ENCODE results near the gene IRX4.

Gene IRX4

GRCh38 chr5:1890296-1890695 is 7.6 kb upstream of the IRX4 start:
- no peak for DNase-seq

GRCh38 chr5:1889321-1890065 is 6.8 kb upstream of the IRX4 start:
- no peak for DNase-seq

- DNase-seq: no peak
Measured at GRCh38 chr5:1888541-1889251, 6.0 kb upstream of the IRX4 start.

GRCh38 chr5:1887588-1888360 is 5.0 kb upstream of the IRX4 start:
- no peak for DNase-seq

- no peak for DNase-seq
Measured at GRCh38 chr5:1886846-1887587, 4.3 kb upstream of the IRX4 start.

GRCh38 chr5:1885868-1886845 is 3.4 kb upstream of the IRX4 start:
- DNase-seq: no peak

- no peak for DNase-seq
Measured at GRCh38 chr5:1885404-1885755, 2.7 kb upstream of the IRX4 start.

- DNase-seq: no peak
Measured at GRCh38 chr5:1884678-1885403, 2.1 kb upstream of the IRX4 start.

- no peak for DNase-seq
Measured at GRCh38 chr5:1883925-1884677, 1.4 kb upstream of the IRX4 start.

- DNase-seq: no peak
Measured at GRCh38 chr5:1883120-1883924, 597 bp upstream of the IRX4 start.

GRCh38 chr5:1881731-1882336 is 891 bp downstream of the IRX4 start:
- DNase-seq: no peak

- DNase-seq: no peak
Measured at GRCh38 chr5:1881098-1881572, 1.6 kb downstream of the IRX4 start.

GRCh38 chr5:1880377-1881025 is 2.2 kb downstream of the IRX4 start:
- DNase-seq: no peak

- no peak for DNase-seq
Measured at GRCh38 chr5:1879292-1880263, 3.1 kb downstream of the IRX4 start.

- DNase-seq: no peak
Measured at GRCh38 chr5:1878050-1878849, 4.5 kb downstream of the IRX4 start.

All from CD4-positive, alpha-beta T cell treated with Interleukin-10 for 1 hour (primary cell).